Glomerular visceral epithelial cell (primary cell): ENCODE data around the gene CDC34.
"Not testable (repeated sequence)": the region's sequence is repeated elsewhere in the genome, so short reads cannot be mapped to it uniquely, and the experiment has no call there.

Source experiments
- DNase-seq: peaks from one replicate; pipeline ENCODE4 v3.0.0-alpha.2; 2016; ENCODE audit errors: extremely low spot score

CDC34 gene

GRCh38 chr19:573519-573825, 41.9 kb downstream of the CDC34 start:
- DNase-seq: no peak

GRCh38 chr19:574658-575526, 43.3 kb downstream of the CDC34 start:
- DNase-seq: peak; percentile 61

GRCh38 chr19:575527-576506, 44.3 kb downstream of the CDC34 start:
- DNase-seq: peak; percentile 77

GRCh38 chr19:576768-577438, 45.3 kb downstream of the CDC34 start:
- DNase-seq: no peak

- DNase-seq: no peak
Measured at GRCh38 chr19:577439-578392, 46.2 kb downstream of the CDC34 start.

- no peak for DNase-seq
Measured at GRCh38 chr19:579111-579841, 47.7 kb downstream of the CDC34 start.

GRCh38 chr19:579842-580155, 48.2 kb downstream of the CDC34 start:
- no peak for DNase-seq

GRCh38 chr19:580274-580835, 48.8 kb downstream of the CDC34 start:
- DNase-seq: no peak

- DNase-seq: peak; percentile 44
Measured at GRCh38 chr19:581399-582111, 50.0 kb downstream of the CDC34 start.

- DNase-seq: peak; percentile 70
Measured at GRCh38 chr19:582497-583197, 51.1 kb downstream of the CDC34 start.

GRCh38 chr19:583198-583967, 51.8 kb downstream of the CDC34 start:
- DNase-seq: no peak

GRCh38 chr19:583968-584239, 52.3 kb downstream of the CDC34 start:
- DNase-seq: no peak

- peak; percentile 59 for DNase-seq
Measured at GRCh38 chr19:584240-585001, 52.9 kb downstream of the CDC34 start.

- DNase-seq: not testable (repeated sequence)
Measured at GRCh38 chr19:585146-585545, 53.6 kb downstream of the CDC34 start.

- no peak for DNase-seq
Measured at GRCh38 chr19:585551-586110, 54.1 kb downstream of the CDC34 start.

GRCh38 chr19:588093-588740, 56.7 kb downstream of the CDC34 start:
- DNase-seq: peak; percentile 85
